ENCODE results near the gene NUDT6.

Gene NUDT6

GRCh38 chr4:122914938-122915337, 7.5 kb downstream of the NUDT6 start:
- DNase-seq (ENCODE audit: low spot score), result no peak
- Histone ChIP-seq H3K27ac (no peak overlapping the region), H3K4me3 (no peak overlapping the region)
- TF ChIP-seq CTCF (IDR thresholded peaks at IDR 0.05), result no peak

GRCh38 chr4:122914292-122914904, 8.0 kb downstream of the NUDT6 start:
- DNase-seq (ENCODE audit: low spot score), result no peak
- no peak overlapping the region for H3K27ac ChIP-seq
- TF ChIP-seq CTCF (IDR thresholded peaks at IDR 0.05), result no peak

GRCh38 chr4:122912810-122913575, 9.4 kb downstream of the NUDT6 start:
- no peak for DNase-seq (ENCODE audit: low spot score)
- Histone ChIP-seq H3K27ac (no peak overlapping the region), H3K4me3 (no peak overlapping the region)
- TF ChIP-seq CTCF (IDR thresholded peaks at IDR 0.05), result no peak

More at GRCh38 chr4:122914292-122914904, 8.0 kb downstream of the NUDT6 start:
- peak overlapping the region; percentile 12 for H3K4me3 ChIP-seq

- DNase-seq (ENCODE audit: low spot score), result no peak
- no peak for TF ChIP-seq CTCF (IDR thresholded peaks at IDR 0.05)
- no peak overlapping the region for H3K4me3 ChIP-seq
- H3K27ac ChIP-seq, result no peak overlapping the region
Measured at GRCh38 chr4:122911588-122911987, 10.8 kb downstream of the NUDT6 start.

- TF ChIP-seq CTCF (IDR thresholded peaks at IDR 0.05), result no peak
- no peak for DNase-seq (ENCODE audit: low spot score)
- H3K4me3 ChIP-seq, result no peak overlapping the region
- H3K27ac ChIP-seq, result no peak overlapping the region
Measured at GRCh38 chr4:122909683-122910082, 12.7 kb downstream of the NUDT6 start.

- TF ChIP-seq CTCF (IDR thresholded peaks at IDR 0.05), result no peak
- no peak overlapping the region for H3K27ac ChIP-seq
- DNase-seq (ENCODE audit: low spot score), result no peak
- no peak overlapping the region for H3K4me3 ChIP-seq
Measured at GRCh38 chr4:122908223-122908622, 14.2 kb downstream of the NUDT6 start.

GRCh38 chr4:122906859-122907305, 15.5 kb downstream of the NUDT6 start:
- no peak for DNase-seq (ENCODE audit: low spot score)
- H3K4me3 ChIP-seq, result no peak overlapping the region
- TF ChIP-seq CTCF (IDR thresholded peaks at IDR 0.05), result no peak
- no peak overlapping the region for H3K27ac ChIP-seq

Measured in coronary artery (tissue), 2 donors.